K562 (cell line): ENCODE measurements around the gene ZNF775. TPM values are rescaled to one million over a fixed set of nuclear protein-coding genes. Genes with fewer than 3 reads are reported as not detected.

Experiments
- ATAC-seq: fragments of 200-7000 bp; cut with Tn5 transposase; 3 replicates; pipeline ENCODE4 v1.9.1; 2020; ENCODE audit warnings: moderate library complexity
- Bru-seq: library from RNA; stranded (reverse); fragments of 400-500 nt; gene quantifications from one replicate; lab custom pipeline; 2021; lab: Mats Ljungman, UMichigan
- BruChase-seq, 2 experiments: library from RNA; stranded (reverse); fragments of 400-500 nt; gene quantifications; one replicate each; lab custom pipeline; 2021; lab: Mats Ljungman, UMichigan
- BruUV-seq: library from RNA; stranded (reverse); fragments of 400-500 nt; replicated peaks from 2 replicates; lab custom pipeline; 2021; lab: Mats Ljungman, UMichigan
- CTCF ChIA-PET: fragments of 300-600 bp; formaldehyde crosslinking; extraction: SDS; loops from one replicate; lab custom pipeline; 2021; ENCODE audit warnings: low intra/inter-chr PET ratio; lab: Yijun Ruan, JAX
- POLR2A ChIA-PET: fragments of 300-600, 350-650 bp; sonication (Branson Sonifier 250); formaldehyde crosslinking; extraction: SDS; loops from one replicate; lab custom pipeline; 2021; ENCODE audit warnings: antibody characterized with exemption, inconsistent platforms; lab: Yijun Ruan, JAX
- DNase-seq, 4 experiments: peaks; one replicate each; pipeline versions ENCODE4 v3.0.0 to v3.0.0-alpha.2; 2011 to 2018; ENCODE audit warnings: low spot score in 3 of 4, mixed read lengths in 3 of 4; ENCODE audit errors: extremely low read depth in 1 of 4
- FAIRE-seq: peaks from 2 replicates; lab custom pipeline; 2011; peaks lifted over from hg19 to GRCh38; lab: Jason Lieb, UNC
- H2AFZ ChIP-seq: 2 replicates; pipeline ENCODE4 v1.6.0; 2011; ENCODE audit warnings: low read depth, low read length, control low read depth, inconsistent platforms
- H3K27ac ChIP-seq: fragments of 200-600 bp; 3 replicates; pipeline ENCODE4 v1.8.0; 2011; ENCODE audit warnings: low read depth, mild to moderate bottlenecking, control low read depth, inconsistent platforms, low read length, moderate library complexity, mixed read lengths; ENCODE audit errors: extremely low read depth
- H3K27me3 ChIP-seq, 2 experiments: fragments of 300-600 bp in 1 of 2; 2 replicates in 1 of 2; 3 replicates in 1 of 2; pipeline versions ENCODE4 v1.6.0 to v1.8.0; 2011; ENCODE audit warnings: inconsistent platforms in 2 of 2, low read length in 2 of 2, mild to moderate bottlenecking in 1 of 2, mixed read lengths in 1 of 2, moderate library complexity in 1 of 2; ENCODE audit not compliant: control insufficient read depth in 2 of 2, insufficient read depth in 2 of 2
- H3K36me3 ChIP-seq: fragments of 300-600 bp; 3 replicates; pipeline ENCODE4 v1.8.0; 2011; ENCODE audit warnings: mild to moderate bottlenecking, low read length, inconsistent platforms; ENCODE audit not compliant: control insufficient read depth, insufficient read depth
- H3K4me1 ChIP-seq, 2 experiments: fragments of 200-600 bp in 1 of 2; replicated peaks in 1 of 2; 2 replicates in 1 of 2; 3 replicates in 1 of 2; pipeline versions ENCODE4 v1.5.1 to v1.8.0; 2011; ENCODE audit warnings: inconsistent platforms in 2 of 2, low read length in 2 of 2, mild to moderate bottlenecking in 1 of 2, mixed read lengths in 1 of 2, moderate library complexity in 1 of 2; ENCODE audit not compliant: control insufficient read depth in 2 of 2, insufficient read depth in 2 of 2
- H3K4me2 ChIP-seq: 2 replicates; pipeline ENCODE4 v1.6.1; 2011; ENCODE audit warnings: low read length, control low read depth, inconsistent platforms, mixed read lengths; ENCODE audit not compliant: insufficient read depth
- H3K4me3 ChIP-seq: fragments of 200-600 bp; sonication (generic), shearing (Covaris generic); 2 replicates; pipeline ENCODE4 v1.5.1; 2016; ENCODE audit warnings: control low read depth, inconsistent platforms
- H3K79me2 ChIP-seq: fragments of 200-600 bp; 3 replicates; pipeline ENCODE4 v1.8.0; 2011; ENCODE audit warnings: low read length, inconsistent platforms; ENCODE audit not compliant: control insufficient read depth, insufficient read depth
- H3K9ac ChIP-seq, 2 experiments: 2 replicates each; pipeline versions ENCODE4 v1.6.0 to v1.6.1; 2011; ENCODE audit warnings: low read depth in 2 of 2, low read length in 2 of 2, control low read depth in 1 of 2, inconsistent platforms in 1 of 2, mild to moderate bottlenecking in 1 of 2, mixed read lengths in 1 of 2; ENCODE audit not compliant: insufficient read depth in 1 of 2
- H3K9me1 ChIP-seq: one replicate; pipeline ENCODE4 v1.6.0; 2011; ENCODE audit warnings: inconsistent platforms, mild to moderate bottlenecking, low read length, moderate library complexity; ENCODE audit not compliant: control insufficient read depth, insufficient read depth
- H3K9me3 ChIP-seq: replicated peaks from 2 replicates; pipeline ENCODE4 v1.5.1; 2011; ENCODE audit warnings: low read depth, low read length, inconsistent platforms; ENCODE audit not compliant: control insufficient read depth, insufficient read depth
- H4K20me1 ChIP-seq: replicated peaks from 2 replicates; pipeline ENCODE4 v1.6.1; 2011; ENCODE audit warnings: low read length, inconsistent platforms, mixed read lengths; ENCODE audit not compliant: control insufficient read depth, insufficient read depth
- CCNT2 ChIP-seq: IDR thresholded peaks from 2 replicates; pipeline ENCODE4 v1.6.1; 2011; ENCODE audit warnings: borderline replicate concordance, low read depth, mild to moderate bottlenecking, moderate library complexity, mixed read lengths, low read length; ENCODE audit not compliant: insufficient read length; ENCODE audit errors: extremely low read depth
- ESRRA ChIP-seq: fragments of 450-650 bp; IDR thresholded peaks from 2 replicates; pipeline ENCODE4 v1.6.1; 2014; ENCODE audit warnings: low read depth, mild to moderate bottlenecking, moderate library complexity, borderline replicate concordance
- HDAC6 ChIP-seq: IDR thresholded peaks from 2 replicates; pipeline ENCODE4 v1.6.1; 2012; ENCODE audit warnings: low read depth, mild to moderate bottlenecking, control low read depth, inconsistent platforms, low read length, moderate library complexity
- NFYB ChIP-seq: IDR thresholded peaks from 2 replicates; pipeline ENCODE4 v1.6.1; 2011; ENCODE audit warnings: mild to moderate bottlenecking, moderate library complexity; ENCODE audit not compliant: insufficient read length; ENCODE audit errors: extremely low read depth
- NR4A1 ChIP-seq, 2 experiments: fragments of 250-450 bp in 1 of 2; fragments of 450-650 bp in 1 of 2; sonication (Bioruptor Pico) in 1 of 2; IDR thresholded peaks; 2 replicates each; pipeline versions ENCODE4 v1.4.0 to v1.6.1; 2016 to 2020; ENCODE audit warnings: mild to moderate bottlenecking in 2 of 2, missing compliant biosample characterization in 1 of 2, missing genetic modification characterization in 1 of 2, moderate library complexity in 1 of 2
- RBM34 ChIP-seq: fragments of 200-400 bp; formaldehyde crosslinking; IDR thresholded peaks from 2 replicates; pipeline ENCODE4 v1.6.1; 2018; ENCODE audit warnings: low read length, borderline replicate concordance; ENCODE audit not compliant: insufficient read depth
- SP2 ChIP-seq: IDR thresholded peaks from 2 replicates; pipeline ENCODE4 v1.6.1; 2011; ENCODE audit warnings: mild to moderate bottlenecking, low read depth, low read length, moderate library complexity; ENCODE audit not compliant: poor library complexity, severe bottlenecking; ENCODE audit errors: extremely low read depth
- TAF1 ChIP-seq: IDR thresholded peaks from 2 replicates; pipeline ENCODE4 v1.6.1; 2011; ENCODE audit warnings: mild to moderate bottlenecking, low read length, moderate library complexity; ENCODE audit not compliant: insufficient read depth, control insufficient read depth, severe bottlenecking; ENCODE audit errors: extremely low read depth
- TBL1XR1 ChIP-seq, 2 experiments: IDR thresholded peaks; 2 replicates each; pipeline ENCODE4 v1.6.1; 2012; ENCODE audit warnings: improper control_type of control experiment in 2 of 2, low read length in 2 of 2, mild to moderate bottlenecking in 1 of 2
- USF1 ChIP-seq: sonication (generic); formaldehyde crosslinking; IDR thresholded peaks from 2 replicates; pipeline ENCODE4 v1.9.0; 2022; ENCODE audit warnings: mild to moderate bottlenecking, missing genetic modification reagents
- VEZF1 ChIP-seq: fragments of 200-800 bp; sonication (Bioruptor generic); IDR thresholded peaks from 2 replicates; pipeline ENCODE4 v1.6.1; 2017; ENCODE audit warnings: missing genetic modification characterization, missing compliant biosample characterization
- ZNF174 ChIP-seq: fragments of 250-450 bp; sonication (Bioruptor Pico); IDR thresholded peaks from 2 replicates; pipeline ENCODE4 v1.4.0; 2020; ENCODE audit warnings: mild to moderate bottlenecking
- WGBS: fragments of 100-300 bp; shearing (Covaris generic); methylation state at CpG from one replicate; pipeline ENCODE4 v1.1.6; 2016; ENCODE audit warnings: low coverage, mixed read lengths; ENCODE audit not compliant: insufficient coverage; ENCODE audit errors: missing lambda C conversion rate; 5-methylcytosine and 5-hydroxymethylcytosine counted together
- in situ Hi-C: fragments of 300-500 bp; cut with MboI; formaldehyde crosslinking; loops from 4 replicates; pipeline ENCODE4 v1.15.0; 2018; ENCODE audit warnings: inconsistent platforms, mixed read lengths
- intact Hi-C: fragments of 100-400 bp; cut with micrococcal nuclease; formaldehyde crosslinking; loops from 2 replicates; pipeline ENCODE4 v1.14.2; 2022
- long read RNA-seq, 3 experiments: library from polyadenylated mRNA in 2 of 3; library from RNA in 1 of 3; unstranded in 2 of 3; stranded (forward) in 1 of 3; transcript quantifications; one replicate each; pipeline ENCODE4 v2.0.0, GENCODE V29; 2019 to 2022
- polyA minus RNA-seq, 3 experiments: library from RNA; depleted of rRNA, polyadenylated mRNA; stranded (reverse); fragments of >200 nt; gene quantifications; 2 replicates each; pipeline ENCODE4 v1.2.3, GENCODE V29; 2011
- polyA plus RNA-seq, 8 experiments: library from polyadenylated mRNA; depleted of rRNA in 4 of 8; stranded (reverse) in 5 of 8; unstranded in 3 of 8; fragments of >200 nt; fragmentation: Nextera tagmentation in 2 of 8; fragmentation: Illumina TruSeq in 1 of 8; extraction: Ambion mirVana in 2 of 8; extraction: Trizol in 1 of 8; gene quantifications; 2 replicates each; pipeline versions ENCODE4 v1.2.1 to v1.2.3, GENCODE V29; 2011 to 2014; ENCODE audit warnings: inconsistent platforms in 1 of 8, missing spikeins in 1 of 8
- total RNA-seq, 7 experiments: library from RNA; depleted of rRNA in 6 of 7; stranded (reverse); fragments of >200 nt in 6 of 7; fragmentation: Illumina TruSeq in 2 of 7; extraction: Trizol in 2 of 7; gene quantifications; 2 replicates each; pipeline versions ENCODE4 v1.2.1 to v1.2.3, GENCODE V29; 2011 to 2021; ENCODE audit warnings: low replicate concordance in 1 of 7

Gene ZNF775
- 3.1 and 10.5 TPM in 2 replicates for total RNA-seq (2011; cell fraction: chromatin; rRNA removed; ENCODE audit: low replicate concordance)
- total RNA-seq (2011; cell fraction: nucleolus; rRNA removed): 12.0 and 14.7 TPM in 2 replicates
- 5.9 TPM in 2 replicates for total RNA-seq (2011; cell fraction: nucleoplasm; rRNA removed)
- total RNA-seq (2014; rRNA removed) (18.6 and 21.8 TPM in 2 replicates), total RNA-seq (2014; rRNA removed; fragmentation: Illumina TruSeq; extraction: Trizol) (1.1 and 1.8 TPM in 2 replicates), total RNA-seq (2015; rRNA removed; fragmentation: Illumina TruSeq; extraction: Trizol) (5.5 and 5.7 TPM in 2 replicates), total RNA-seq (2021) (18.7 and 19.2 TPM in 2 replicates), polyA plus RNA-seq (2011; rRNA removed) (4.9 and 8.3 TPM in 2 replicates), polyA plus RNA-seq (2014; fragmentation: Illumina TruSeq; extraction: Trizol) (1.5 and 3.5 TPM in 2 replicates), polyA plus RNA-seq (2014; fragmentation: Nextera tagmentation; extraction: Ambion mirVana) (under 1 TPM; 0.04 to 0.20 TPM), polyA plus RNA-seq (2014; rRNA removed) (13.1 and 13.2 TPM in 2 replicates), polyA minus RNA-seq (2011; rRNA and poly(A)+ RNA removed) (1.3 and 1.6 TPM in 2 replicates), Bru-seq, nascent RNA (percentile 60 among the genes with signal in this experiment), BruChase-seq, experiment 1, labeled RNA remaining after a 2-hour chase (percentile 66 among the genes with signal in this experiment), BruChase-seq, experiment 2, labeled RNA remaining after a 6-hour chase (percentile 71 among the genes with signal in this experiment)
- 7.9 and 29.5 TPM in 2 replicates for polyA plus RNA-seq (2011; cell fraction: cytosol; rRNA removed)
- polyA plus RNA-seq (2011; cell fraction: nucleus; rRNA removed): 9.1 and 15.1 TPM in 2 replicates
- 11.8 and 13.9 TPM in 2 replicates for polyA plus RNA-seq (2012)
- polyA minus RNA-seq (2011; cell fraction: cytosol; rRNA and poly(A)+ RNA removed): 7.2 and 17.1 TPM in 2 replicates
- polyA minus RNA-seq (2011; cell fraction: nucleus; rRNA and poly(A)+ RNA removed): 4.3 and 5.3 TPM in 2 replicates
- long read RNA-seq, experiment 1, transcript ZNF775-201 (3 exons, 2,257 nt): major isoform, 51 of 161 reads
- long read RNA-seq, experiment 1, partial matches to known transcripts: 104 of 161 reads
- long read RNA-seq, experiment 1, other reads (novel, unspliced or antisense): 6 of 161 reads
- long read RNA-seq, experiment 2, transcript ZNF775-201 (3 exons, 2,257 nt): major isoform, 24 of 41 reads
- long read RNA-seq, experiment 2, partial matches to known transcripts: 15 of 41 reads
- long read RNA-seq, experiment 2, other reads (novel, unspliced or antisense): 2 of 41 reads
- long read RNA-seq, experiment 3, partial matches to known transcripts: 0 of 2 reads
- long read RNA-seq, experiment 3, other reads (novel, unspliced or antisense): 2 of 2 reads

- intact Hi-C loops: loop anchor here (1.0 to 2.0 kb wide), 4 partner anchors 21 to 664 kb away; a partner anchor contains a TSS
- Histone ChIP-seq H3K4me3 (peak within 1 kb of the TSS; percentile 96), H3K4me1 (peaks cover 34 to 54% of the 10 kb centered on the region in 2 experiments), H3K27me3 (no peaks in the 10 kb centered on the region), H3K4me2 (peak within 1 kb of the TSS; percentile 99), H4K20me1 (peaks cover 24% of the 10 kb centered on the region), H3K79me2 (peaks cover 60% of the 10 kb centered on the region), H3K9me1 (peaks cover 10% of the 10 kb centered on the region), H3K9me3 (no peaks in the 10 kb centered on the region), H3K9ac (peak within 1 kb of the TSS; percentile 85 to 95), H3K36me3 (peaks cover 16% of the 10 kb centered on the region; the same call in 2 of the 3 replicates), H3K27ac (peak within 1 kb of the TSS; percentile 73), H2AFZ (peak within 1 kb of the TSS; percentile 92)
- POLR2A ChIA-PET: interaction anchor here (1.4 to 2.1 kb wide), 3 partner anchors 10 to 26 kb away, joined by 6 to 30 read pairs (median 7); partner anchors contain the start of gene REPIN1
- FAIRE-seq (peak; percentile 40), ATAC-seq (peak; percentile 98), DNase-seq (peak; percentile 98 to 100 (median 100))
- no TSS peak for BruUV-seq
- CTCF ChIA-PET: interaction anchor here (0.5 to 0.8 kb wide), 2 partner anchors 23 to 681 kb away, joined by 3 to 5 read pairs; no protein-coding TSS in a partner anchor
- in situ Hi-C loops: no loop called here
- WGBS: under 1% methylated on average over 60 of the region's 60 CpGs
- TF ChIP-seq CCNT2 (peak; percentile 89), VEZF1 (peak; percentile 89; the same call in 1 of the 2 replicates), NFYB (peak; percentile 99), USF1 (peak; percentile 94), ZNF174 (CRISPR knock-in tag) (no peak), TAF1 (peak; percentile 85), HDAC6 (0 out of 2 replicates have a peak, but pooled peaks have one; percentile 84), TBL1XR1 (IDR thresholded peaks at IDR 0.05; ENCODE audit: low read length in 2 of 2) (0 out of 4 replicates have a peak, but pooled peaks of 1 of the 2 experiments have one; percentile 39), ESRRA (peak; percentile 85), NR4A1 (CRISPR knock-in tag; IDR thresholded peaks at IDR 0.05) (no peak), NR4A1 (tag; IDR thresholded peaks at IDR 0.05) (peak; percentile 32; the same call in 1 of the 2 replicates), RBM34 (peak; percentile 98; the same call in 1 of the 2 replicates), SP2 (peak; percentile 93)
Observed at GRCh38 chr7:150378853-150379440, at the start of gene ZNF775. TSS of gene ZNF775 (plus strand) at chr7:150379330. CDS start at chr7:150388471, 9,141 bp downstream.
